Measurements from ENCODE around the gene RBM28.

Gene RBM28

DNA sequence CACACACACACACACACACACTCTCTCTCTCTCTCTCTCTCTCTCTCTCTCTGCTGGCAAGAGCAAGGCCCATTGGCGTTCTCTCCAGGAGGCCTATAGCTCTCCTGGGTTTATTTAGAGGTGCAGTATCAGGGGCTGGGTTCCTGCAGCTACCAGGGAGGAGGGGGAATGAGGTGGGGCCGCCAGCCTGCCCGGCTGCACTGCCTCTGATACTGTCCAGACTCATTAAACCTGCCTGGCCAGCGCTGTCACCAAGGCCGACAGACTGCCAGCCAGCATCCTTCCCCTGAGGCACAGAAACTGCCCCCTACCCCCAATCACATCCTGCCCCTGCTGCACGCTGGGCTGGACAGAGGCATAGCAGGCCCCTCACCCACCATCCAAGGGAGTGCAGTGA is 13.5 kb upstream of the RBM28 start:
- no peak for DNase-seq (ENCODE audit: low read depth)
- TF ChIP-seq, protein P1, sequence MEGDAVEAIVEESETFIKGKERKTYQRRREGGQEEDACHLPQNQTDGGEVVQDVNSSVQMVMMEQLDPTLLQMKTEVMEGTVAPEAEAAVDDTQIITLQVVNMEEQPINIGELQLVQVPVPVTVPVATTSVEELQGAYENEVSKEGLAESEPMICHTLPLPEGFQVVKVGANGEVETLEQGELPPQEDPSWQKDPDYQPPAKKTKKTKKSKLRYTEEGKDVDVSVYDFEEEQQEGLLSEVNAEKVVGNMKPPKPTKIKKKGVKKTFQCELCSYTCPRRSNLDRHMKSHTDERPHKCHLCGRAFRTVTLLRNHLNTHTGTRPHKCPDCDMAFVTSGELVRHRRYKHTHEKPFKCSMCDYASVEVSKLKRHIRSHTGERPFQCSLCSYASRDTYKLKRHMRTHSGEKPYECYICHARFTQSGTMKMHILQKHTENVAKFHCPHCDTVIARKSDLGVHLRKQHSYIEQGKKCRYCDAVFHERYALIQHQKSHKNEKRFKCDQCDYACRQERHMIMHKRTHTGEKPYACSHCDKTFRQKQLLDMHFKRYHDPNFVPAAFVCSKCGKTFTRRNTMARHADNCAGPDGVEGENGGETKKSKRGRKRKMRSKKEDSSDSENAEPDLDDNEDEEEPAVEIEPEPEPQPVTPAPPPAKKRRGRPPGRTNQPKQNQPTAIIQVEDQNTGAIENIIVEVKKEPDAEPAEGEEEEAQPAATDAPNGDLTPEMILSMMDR (IDR thresholded peaks at IDR 0.05; ENCODE audit: insufficient read depth, low read depth, low read length, missing control alignments), result no peak
- no peak overlapping the region for H3K4me3 ChIP-seq (ENCODE audit: low read depth, low read length)

DNA sequence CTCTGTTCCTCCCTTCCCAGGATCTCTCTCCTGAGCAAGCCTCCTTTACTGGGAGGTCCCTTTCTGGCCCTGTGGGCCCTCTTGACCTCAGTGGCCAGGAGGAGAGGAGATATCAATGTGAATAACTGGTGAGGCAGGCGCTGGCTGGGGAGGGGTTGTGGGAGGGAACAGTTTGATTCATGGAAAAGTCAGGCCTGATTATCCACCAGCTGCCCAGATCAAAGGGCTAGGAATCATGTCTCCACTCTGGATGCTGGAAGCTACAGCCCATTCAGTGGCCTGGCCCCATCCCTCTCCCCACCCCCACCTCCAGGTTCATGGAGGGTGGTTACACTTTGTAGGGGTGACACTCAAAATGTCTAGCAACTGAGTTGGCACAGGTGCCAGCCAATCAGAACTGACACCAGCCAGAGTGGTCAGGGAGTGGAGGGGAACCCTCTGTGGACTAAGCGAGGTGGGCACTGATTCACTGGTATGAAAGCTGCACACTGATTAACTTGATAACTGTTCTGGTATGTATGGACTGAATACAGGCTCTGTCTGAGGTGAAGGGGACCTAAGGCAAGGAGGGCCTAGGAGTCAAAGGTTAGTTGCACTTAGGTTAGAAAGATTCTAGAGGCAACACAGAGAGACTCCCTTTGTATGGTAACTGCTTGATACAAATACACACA is 13.0 kb upstream of the RBM28 start:
- TF ChIP-seq, protein P1 (IDR thresholded peaks at IDR 0.05; ENCODE audit: insufficient read depth, low read depth, low read length, missing control alignments), result no peak
- DNase-seq (ENCODE audit: low read depth), result no peak
- H3K4me3 ChIP-seq (ENCODE audit: low read depth, low read length), result no peak overlapping the region

DNA sequence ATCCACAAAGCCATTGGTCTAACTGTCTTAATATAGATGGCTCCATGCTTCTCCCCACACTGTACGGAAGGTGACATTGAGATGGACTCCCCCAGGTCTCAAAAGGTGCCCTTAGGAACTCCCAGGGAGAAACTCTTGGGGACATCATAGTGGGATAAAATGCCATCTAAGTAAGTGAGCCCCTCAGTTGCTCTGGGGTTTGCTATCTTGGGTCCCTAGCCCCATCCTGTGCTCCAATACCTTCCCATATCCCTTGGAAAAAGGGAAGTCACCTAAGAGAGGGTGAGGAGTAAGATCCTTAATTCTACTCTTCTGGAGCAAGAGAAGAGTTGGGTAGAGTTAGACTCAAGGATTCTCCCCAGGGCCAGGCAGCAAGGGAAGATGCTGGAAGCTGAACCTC is 9.9 kb upstream of the RBM28 start:
- H3K4me3 ChIP-seq (ENCODE audit: low read depth, low read length), result no peak overlapping the region
- no peak for DNase-seq (ENCODE audit: low read depth)
- TF ChIP-seq, protein P1 (IDR thresholded peaks at IDR 0.05; ENCODE audit: insufficient read depth, low read depth, low read length, missing control alignments), result no peak

DNA sequence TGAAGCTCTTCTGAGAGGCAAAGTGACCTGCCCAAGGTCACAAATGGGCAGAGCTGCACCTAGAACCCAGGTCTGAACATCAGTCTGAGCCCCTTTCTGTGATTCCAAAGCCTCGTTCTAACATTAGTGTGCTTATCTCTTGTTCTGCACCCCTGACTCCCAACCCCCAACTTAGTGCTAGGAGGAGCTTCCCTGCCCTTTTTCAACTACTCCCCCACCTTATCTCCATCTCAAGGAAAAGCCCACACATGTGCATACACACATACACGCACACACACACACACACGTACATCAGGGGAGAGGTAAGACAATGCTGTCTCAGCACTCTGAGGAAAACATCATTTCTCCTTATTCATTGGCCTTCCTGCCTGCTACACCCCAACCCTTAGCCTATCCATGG is 9.5 kb upstream of the RBM28 start:
- TF ChIP-seq, protein P1 (IDR thresholded peaks at IDR 0.05; ENCODE audit: insufficient read depth, low read depth, low read length, missing control alignments), result no peak
- H3K4me3 ChIP-seq (ENCODE audit: low read depth, low read length), result no peak overlapping the region
- DNase-seq (ENCODE audit: low read depth), result no peak

DNA sequence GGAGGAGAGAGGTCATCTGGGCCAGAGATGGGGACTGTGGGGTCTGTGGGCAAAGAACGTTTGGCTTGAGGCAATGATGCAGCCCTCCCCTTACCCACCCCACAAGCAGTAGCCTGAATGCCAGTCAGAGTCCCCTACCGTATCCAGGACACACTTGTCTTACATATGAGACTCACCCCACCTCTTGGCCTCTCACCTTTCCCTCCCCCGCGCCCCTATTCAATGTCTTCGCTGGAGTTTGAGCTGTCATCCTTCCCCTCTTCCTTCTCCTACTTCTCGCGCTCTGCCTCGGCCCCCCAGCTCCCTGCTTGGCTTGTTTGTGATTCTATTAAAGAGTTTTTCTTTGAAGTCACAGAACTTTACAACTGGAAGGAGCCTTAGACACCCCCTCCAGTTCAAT is 8.9 kb upstream of the RBM28 start:
- no peak for DNase-seq (ENCODE audit: low read depth)
- no peak overlapping the region for H3K4me3 ChIP-seq (ENCODE audit: low read depth, low read length)

DNA sequence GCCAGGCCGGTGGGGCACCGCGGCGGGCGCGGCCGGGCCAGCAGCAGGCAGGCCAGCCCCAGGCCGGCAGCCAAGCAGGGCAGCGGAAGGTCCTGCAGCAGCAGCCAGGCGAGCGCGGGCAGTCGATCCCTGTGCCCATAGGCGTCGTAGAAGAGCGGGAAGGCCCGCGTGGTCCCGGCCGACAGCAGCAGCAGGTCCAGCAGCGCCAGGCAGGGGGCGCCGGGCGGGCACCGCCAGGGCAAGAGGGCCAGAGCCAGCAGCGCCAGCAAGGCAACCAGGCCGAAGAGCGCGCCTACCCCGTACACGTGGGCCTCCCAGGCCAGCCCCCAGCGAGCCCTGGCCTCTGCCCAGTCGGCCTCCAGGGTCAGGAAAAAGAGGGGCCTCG is 8.4 kb upstream of the RBM28 start:
- TF ChIP-seq, protein P1 (IDR thresholded peaks at IDR 0.05; ENCODE audit: insufficient read depth, low read depth, low read length, missing control alignments), result no peak
- no peak overlapping the region for H3K4me3 ChIP-seq (ENCODE audit: low read depth, low read length)
- no peak for DNase-seq (ENCODE audit: low read depth)

More for the DNA sequence above, 8.9 kb upstream of the RBM28 start:
- TF ChIP-seq, protein P1 (IDR thresholded peaks at IDR 0.05; ENCODE audit: insufficient read depth, low read depth, low read length, missing control alignments), result no peak

All from GM12865 (cell line).